ENCODE results near the gene ARAF.

ARAF gene

GRCh38 chrX:47560934-47561658, at the start of gene ARAF (continued):
- TF ChIP-seq AEBP2 (tag by site-specific recombination; IDR thresholded peaks at IDR 0.05; ENCODE audit: borderline replicate concordance) = no peak
- TF ChIP-seq, protein P1, sequence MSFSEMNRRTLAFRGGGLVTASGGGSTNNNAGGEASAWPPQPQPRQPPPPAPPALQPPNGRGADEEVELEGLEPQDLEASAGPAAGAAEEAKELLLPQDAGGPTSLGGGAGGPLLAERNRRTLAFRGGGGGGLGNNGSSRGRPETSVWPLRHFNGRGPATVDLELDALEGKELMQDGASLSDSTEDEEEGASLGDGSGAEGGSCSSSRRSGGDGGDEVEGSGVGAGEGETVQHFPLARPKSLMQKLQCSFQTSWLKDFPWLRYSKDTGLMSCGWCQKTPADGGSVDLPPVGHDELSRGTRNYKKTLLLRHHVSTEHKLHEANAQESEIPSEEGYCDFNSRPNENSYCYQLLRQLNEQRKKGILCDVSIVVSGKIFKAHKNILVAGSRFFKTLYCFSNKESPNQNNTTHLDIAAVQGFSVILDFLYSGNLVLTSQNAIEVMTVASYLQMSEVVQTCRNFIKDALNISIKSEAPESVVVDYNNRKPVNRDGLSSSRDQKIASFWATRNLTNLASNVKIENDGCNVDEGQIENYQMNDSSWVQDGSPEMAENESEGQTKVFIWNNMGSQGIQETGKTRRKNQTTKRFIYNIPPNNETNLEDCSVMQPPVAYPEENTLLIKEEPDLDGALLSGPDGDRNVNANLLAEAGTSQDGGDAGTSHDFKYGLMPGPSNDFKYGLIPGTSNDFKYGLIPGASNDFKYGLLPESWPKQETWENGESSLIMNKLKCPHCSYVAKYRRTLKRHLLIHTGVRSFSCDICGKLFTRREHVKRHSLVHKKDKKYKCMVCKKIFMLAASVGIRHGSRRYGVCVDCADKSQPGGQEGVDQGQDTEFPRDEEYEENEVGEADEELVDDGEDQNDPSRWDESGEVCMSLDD (tag by site-specific recombination; IDR thresholded peaks at IDR 0.05) = no peak
- 0 out of 2 replicates have a peak, but pooled peaks have one; percentile 64 for TF ChIP-seq KLF7 (tag by site-specific recombination; IDR thresholded peaks at IDR 0.05; ENCODE audit: borderline replicate concordance)
- TF ChIP-seq, protein P2, sequence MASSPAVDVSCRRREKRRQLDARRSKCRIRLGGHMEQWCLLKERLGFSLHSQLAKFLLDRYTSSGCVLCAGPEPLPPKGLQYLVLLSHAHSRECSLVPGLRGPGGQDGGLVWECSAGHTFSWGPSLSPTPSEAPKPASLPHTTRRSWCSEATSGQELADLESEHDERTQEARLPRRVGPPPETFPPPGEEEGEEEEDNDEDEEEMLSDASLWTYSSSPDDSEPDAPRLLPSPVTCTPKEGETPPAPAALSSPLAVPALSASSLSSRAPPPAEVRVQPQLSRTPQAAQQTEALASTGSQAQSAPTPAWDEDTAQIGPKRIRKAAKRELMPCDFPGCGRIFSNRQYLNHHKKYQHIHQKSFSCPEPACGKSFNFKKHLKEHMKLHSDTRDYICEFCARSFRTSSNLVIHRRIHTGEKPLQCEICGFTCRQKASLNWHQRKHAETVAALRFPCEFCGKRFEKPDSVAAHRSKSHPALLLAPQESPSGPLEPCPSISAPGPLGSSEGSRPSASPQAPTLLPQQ (tag by site-specific recombination; IDR thresholded peaks at IDR 0.05) = peak; percentile 74
- peak; percentile 27; the same call in 1 of the 2 replicates for TF ChIP-seq ZBTB21 (tag by site-specific recombination; IDR thresholded peaks at IDR 0.05)
- TF ChIP-seq ZNF391 (tag by site-specific recombination; IDR thresholded peaks at IDR 0.05; ENCODE audit: borderline replicate concordance, low read depth) = peak; percentile 86; the same call in 1 of the 2 replicates
- TF ChIP-seq, protein P3, sequence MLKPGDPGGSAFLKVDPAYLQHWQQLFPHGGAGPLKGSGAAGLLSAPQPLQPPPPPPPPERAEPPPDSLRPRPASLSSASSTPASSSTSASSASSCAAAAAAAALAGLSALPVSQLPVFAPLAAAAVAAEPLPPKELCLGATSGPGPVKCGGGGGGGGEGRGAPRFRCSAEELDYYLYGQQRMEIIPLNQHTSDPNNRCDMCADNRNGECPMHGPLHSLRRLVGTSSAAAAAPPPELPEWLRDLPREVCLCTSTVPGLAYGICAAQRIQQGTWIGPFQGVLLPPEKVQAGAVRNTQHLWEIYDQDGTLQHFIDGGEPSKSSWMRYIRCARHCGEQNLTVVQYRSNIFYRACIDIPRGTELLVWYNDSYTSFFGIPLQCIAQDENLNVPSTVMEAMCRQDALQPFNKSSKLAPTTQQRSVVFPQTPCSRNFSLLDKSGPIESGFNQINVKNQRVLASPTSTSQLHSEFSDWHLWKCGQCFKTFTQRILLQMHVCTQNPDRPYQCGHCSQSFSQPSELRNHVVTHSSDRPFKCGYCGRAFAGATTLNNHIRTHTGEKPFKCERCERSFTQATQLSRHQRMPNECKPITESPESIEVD (tag by site-specific recombination; IDR thresholded peaks at IDR 0.05) = no peak
- TF ChIP-seq ZNF2 (tag by site-specific recombination; IDR thresholded peaks at IDR 0.05) = peak; percentile 83
- peak; percentile 86 for TF ChIP-seq KLF8 (tag by site-specific recombination; IDR thresholded peaks at IDR 0.05)
- TF ChIP-seq ZFHX2 (tag by site-specific recombination; conservative IDR thresholded peaks at IDR 0.05) = peak; percentile 49
- TF ChIP-seq ELK4 (IDR thresholded peaks at IDR 0.05; ENCODE audit: borderline replicate concordance, low read depth, low read length) = no peak
- peak; percentile 88 for TF ChIP-seq ZEB2 (tag by site-specific recombination; IDR thresholded peaks at IDR 0.05)
- no peak for TF ChIP-seq MZF1 (tag by site-specific recombination; IDR thresholded peaks at IDR 0.05; ENCODE audit: borderline replicate concordance)
- TF ChIP-seq ZNF423 (tag by site-specific recombination; IDR thresholded peaks at IDR 0.05) = no peak
- no peak for TF ChIP-seq HOXD13 (CRISPR knock-in tag; IDR thresholded peaks at IDR 0.05; ENCODE audit: borderline replicate concordance)
- TF ChIP-seq, protein P4, sequence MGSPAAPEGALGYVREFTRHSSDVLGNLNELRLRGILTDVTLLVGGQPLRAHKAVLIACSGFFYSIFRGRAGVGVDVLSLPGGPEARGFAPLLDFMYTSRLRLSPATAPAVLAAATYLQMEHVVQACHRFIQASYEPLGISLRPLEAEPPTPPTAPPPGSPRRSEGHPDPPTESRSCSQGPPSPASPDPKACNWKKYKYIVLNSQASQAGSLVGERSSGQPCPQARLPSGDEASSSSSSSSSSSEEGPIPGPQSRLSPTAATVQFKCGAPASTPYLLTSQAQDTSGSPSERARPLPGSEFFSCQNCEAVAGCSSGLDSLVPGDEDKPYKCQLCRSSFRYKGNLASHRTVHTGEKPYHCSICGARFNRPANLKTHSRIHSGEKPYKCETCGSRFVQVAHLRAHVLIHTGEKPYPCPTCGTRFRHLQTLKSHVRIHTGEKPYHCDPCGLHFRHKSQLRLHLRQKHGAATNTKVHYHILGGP (tag by site-specific recombination; IDR thresholded peaks at IDR 0.05) = no peak
- TF ChIP-seq, protein P5, sequence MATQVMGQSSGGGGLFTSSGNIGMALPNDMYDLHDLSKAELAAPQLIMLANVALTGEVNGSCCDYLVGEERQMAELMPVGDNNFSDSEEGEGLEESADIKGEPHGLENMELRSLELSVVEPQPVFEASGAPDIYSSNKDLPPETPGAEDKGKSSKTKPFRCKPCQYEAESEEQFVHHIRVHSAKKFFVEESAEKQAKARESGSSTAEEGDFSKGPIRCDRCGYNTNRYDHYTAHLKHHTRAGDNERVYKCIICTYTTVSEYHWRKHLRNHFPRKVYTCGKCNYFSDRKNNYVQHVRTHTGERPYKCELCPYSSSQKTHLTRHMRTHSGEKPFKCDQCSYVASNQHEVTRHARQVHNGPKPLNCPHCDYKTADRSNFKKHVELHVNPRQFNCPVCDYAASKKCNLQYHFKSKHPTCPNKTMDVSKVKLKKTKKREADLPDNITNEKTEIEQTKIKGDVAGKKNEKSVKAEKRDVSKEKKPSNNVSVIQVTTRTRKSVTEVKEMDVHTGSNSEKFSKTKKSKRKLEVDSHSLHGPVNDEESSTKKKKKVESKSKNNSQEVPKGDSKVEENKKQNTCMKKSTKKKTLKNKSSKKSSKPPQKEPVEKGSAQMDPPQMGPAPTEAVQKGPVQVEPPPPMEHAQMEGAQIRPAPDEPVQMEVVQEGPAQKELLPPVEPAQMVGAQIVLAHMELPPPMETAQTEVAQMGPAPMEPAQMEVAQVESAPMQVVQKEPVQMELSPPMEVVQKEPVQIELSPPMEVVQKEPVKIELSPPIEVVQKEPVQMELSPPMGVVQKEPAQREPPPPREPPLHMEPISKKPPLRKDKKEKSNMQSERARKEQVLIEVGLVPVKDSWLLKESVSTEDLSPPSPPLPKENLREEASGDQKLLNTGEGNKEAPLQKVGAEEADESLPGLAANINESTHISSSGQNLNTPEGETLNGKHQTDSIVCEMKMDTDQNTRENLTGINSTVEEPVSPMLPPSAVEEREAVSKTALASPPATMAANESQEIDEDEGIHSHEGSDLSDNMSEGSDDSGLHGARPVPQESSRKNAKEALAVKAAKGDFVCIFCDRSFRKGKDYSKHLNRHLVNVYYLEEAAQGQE (tag by site-specific recombination; IDR thresholded peaks at IDR 0.05) = no peak
- no peak for TF ChIP-seq MYNN (tag by site-specific recombination; IDR thresholded peaks at IDR 0.05; ENCODE audit: borderline replicate concordance)
- peak; percentile 81 for TF ChIP-seq ZBTB17 (tag by site-specific recombination; IDR thresholded peaks at IDR 0.05)
- peak; percentile 94 for TF ChIP-seq SP2 (tag by site-specific recombination; IDR thresholded peaks at IDR 0.05)
- no peak for TF ChIP-seq KLF10 (tag by site-specific recombination; IDR thresholded peaks at IDR 0.05)
- TF ChIP-seq, protein P6, sequence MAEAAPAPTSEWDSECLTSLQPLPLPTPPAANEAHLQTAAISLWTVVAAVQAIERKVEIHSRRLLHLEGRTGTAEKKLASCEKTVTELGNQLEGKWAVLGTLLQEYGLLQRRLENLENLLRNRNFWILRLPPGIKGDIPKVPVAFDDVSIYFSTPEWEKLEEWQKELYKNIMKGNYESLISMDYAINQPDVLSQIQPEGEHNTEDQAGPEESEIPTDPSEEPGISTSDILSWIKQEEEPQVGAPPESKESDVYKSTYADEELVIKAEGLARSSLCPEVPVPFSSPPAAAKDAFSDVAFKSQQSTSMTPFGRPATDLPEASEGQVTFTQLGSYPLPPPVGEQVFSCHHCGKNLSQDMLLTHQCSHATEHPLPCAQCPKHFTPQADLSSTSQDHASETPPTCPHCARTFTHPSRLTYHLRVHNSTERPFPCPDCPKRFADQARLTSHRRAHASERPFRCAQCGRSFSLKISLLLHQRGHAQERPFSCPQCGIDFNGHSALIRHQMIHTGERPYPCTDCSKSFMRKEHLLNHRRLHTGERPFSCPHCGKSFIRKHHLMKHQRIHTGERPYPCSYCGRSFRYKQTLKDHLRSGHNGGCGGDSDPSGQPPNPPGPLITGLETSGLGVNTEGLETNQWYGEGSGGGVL (tag by site-specific recombination; IDR thresholded peaks at IDR 0.05) = no peak
- no peak for TF ChIP-seq ZNF433 (tag by site-specific recombination; IDR thresholded peaks at IDR 0.05; ENCODE audit: low read depth)
